ENCODE measurements around the gene TSC22D4. TPM values are rescaled to one million over a fixed set of nuclear protein-coding genes. Genes with fewer than 3 reads are reported as not detected.
A peak's percentile ranks its signal among the peaks of the same experiment; 100 is the strongest.
"Not testable (repeated sequence)": the region's sequence is repeated elsewhere in the genome, so short reads cannot be mapped to it uniquely, and the experiment has no call there.

TSC22D4 gene
- total and polyA plus RNA-seq, 5 donors from 2014 or later, result 22.2 to 113 (median 35.5) TPM

DNA sequence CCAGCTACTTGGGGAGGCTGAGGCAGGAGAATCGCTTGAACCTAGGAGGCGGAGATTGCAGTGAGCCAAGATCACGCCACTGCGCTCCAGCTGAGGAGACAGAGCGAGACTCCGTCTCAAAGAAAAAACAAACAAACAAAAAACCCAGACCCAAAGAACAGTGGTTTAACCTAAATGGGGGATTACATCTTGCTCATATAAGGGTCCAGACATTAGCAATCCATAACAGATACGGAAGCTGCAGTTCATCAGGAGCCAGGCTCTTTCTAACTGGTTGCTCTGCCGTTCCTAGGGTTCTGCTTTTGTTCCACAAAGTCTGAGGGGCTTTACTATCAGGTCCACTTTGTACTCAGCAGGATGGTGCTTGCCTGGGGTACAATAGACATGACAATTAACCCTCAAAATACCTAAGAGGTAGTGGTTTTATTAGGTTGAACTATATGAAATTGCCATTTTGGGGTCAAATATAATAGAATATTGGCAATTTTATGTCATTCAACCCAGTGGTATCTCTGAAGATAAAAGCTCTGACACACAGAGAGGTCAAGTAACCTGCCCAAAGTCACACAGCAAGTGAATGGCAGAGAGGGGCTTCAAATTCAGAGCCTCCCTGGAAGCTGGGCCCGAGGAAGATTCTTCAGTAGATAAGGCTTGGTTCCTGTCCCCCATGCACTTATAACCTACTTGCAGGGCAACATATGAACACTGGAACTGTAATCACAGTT lies 26.0 kb upstream of the TSC22D4 start:
- Mint-ChIP-seq H3K27me3 (no peaks in the 10 kb centered on the region), H3K4me1 (no peaks in the 10 kb centered on the region), H3K9me3 (peaks cover 0 to 2% (median 0%) of the 10 kb centered on the region in 7 donors), H3K36me3 (no peaks in the 10 kb centered on the region), H3K27ac (no peak overlapping the region), H3K4me3 (no peak overlapping the region)
- Histone ChIP-seq H3K4me3 (ENCODE audit: low read depth, low read length) (no peak overlapping the region), H3K9me3 (ENCODE audit: control insufficient read depth in 2 of 2, low read length in 2 of 2) (no peaks in the 10 kb centered on the region), H3K36me3 (ENCODE audit: control insufficient read depth, insufficient read depth, low read length) (no peaks in the 10 kb centered on the region), H3K27me3 (ENCODE audit: control insufficient read depth, insufficient read depth, low read length) (no peaks in the 10 kb centered on the region), H3K4me1 (ENCODE audit: control insufficient read depth, insufficient read depth, low read length, poor library complexity, severe bottlenecking) (no peaks in the 10 kb centered on the region), H3K27ac (ENCODE audit: insufficient read depth, low read length, poor library complexity, severe bottlenecking) (no peak overlapping the region)
- ATAC-seq (ENCODE audit: low read depth in 2 of 2), result no peak
- DNase-seq, result no peak

- not testable (repeated sequence) for H3K4me3 ChIP-seq (ENCODE audit: low read depth, low read length); H3K27me3 Mint-ChIP-seq; H3K9me3 Mint-ChIP-seq; H3K4me3 Mint-ChIP-seq; H3K36me3 Mint-ChIP-seq; DNase-seq; H3K9me3 ChIP-seq (ENCODE audit: control insufficient read depth in 2 of 2, low read length in 2 of 2); H3K36me3 ChIP-seq (ENCODE audit: control insufficient read depth, insufficient read depth, low read length); H3K4me1 ChIP-seq (ENCODE audit: control insufficient read depth, insufficient read depth, low read length, poor library complexity, severe bottlenecking); H3K27ac ChIP-seq (ENCODE audit: insufficient read depth, low read length, poor library complexity, severe bottlenecking); H3K27me3 ChIP-seq (ENCODE audit: control insufficient read depth, insufficient read depth, low read length); ATAC-seq (ENCODE audit: low read depth in 2 of 2); H3K4me1 Mint-ChIP-seq
- peak overlapping the region in 1 of 3 donors; percentile 23 for H3K27ac Mint-ChIP-seq
Observed at GRCh38 chr7:100504031-100504430, 25.0 kb upstream of the TSC22D4 start.

DNA sequence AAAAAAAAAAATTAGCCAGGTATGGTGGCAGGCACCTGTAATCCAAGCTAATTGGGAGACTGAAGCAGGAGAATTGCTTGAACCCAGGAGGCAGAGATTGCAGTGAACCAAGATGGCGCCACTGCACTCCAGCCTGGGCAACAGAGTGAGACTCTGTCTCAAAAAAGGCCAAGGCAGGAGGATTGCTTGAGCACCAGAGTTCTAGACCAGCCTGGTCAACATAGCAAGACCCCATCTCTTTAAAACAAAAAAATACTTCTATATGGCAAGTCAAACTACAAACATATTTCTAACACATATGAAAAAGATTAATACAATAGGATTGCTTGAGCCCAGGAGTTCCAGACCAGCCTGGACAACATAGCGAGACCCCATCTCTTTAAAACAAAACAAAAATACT lies 21.7 kb upstream of the TSC22D4 start:
- H3K9me3 ChIP-seq (ENCODE audit: control insufficient read depth in 2 of 2, low read length in 2 of 2); H3K27ac ChIP-seq (ENCODE audit: insufficient read depth, low read length, poor library complexity, severe bottlenecking); ATAC-seq (ENCODE audit: low read depth in 2 of 2); H3K4me3 ChIP-seq (ENCODE audit: low read depth, low read length); H3K27ac Mint-ChIP-seq; H3K9me3 Mint-ChIP-seq; H3K4me1 ChIP-seq (ENCODE audit: control insufficient read depth, insufficient read depth, low read length, poor library complexity, severe bottlenecking); H3K4me3 Mint-ChIP-seq; DNase-seq; H3K36me3 ChIP-seq (ENCODE audit: control insufficient read depth, insufficient read depth, low read length); H3K27me3 ChIP-seq (ENCODE audit: control insufficient read depth, insufficient read depth, low read length); H3K36me3 Mint-ChIP-seq; H3K4me1 Mint-ChIP-seq: not testable (repeated sequence)
- peaks cover 17% of the 10 kb centered on the region for H3K27me3 Mint-ChIP-seq

- no peak for DNase-seq
- H3K27ac Mint-ChIP-seq, result no peak overlapping the region
- Histone ChIP-seq H3K9me3 (ENCODE audit: control insufficient read depth in 2 of 2, low read length in 2 of 2) (no peaks in the 10 kb centered on the region), H3K27me3 (ENCODE audit: control insufficient read depth, insufficient read depth, low read length) (no peaks in the 10 kb centered on the region), H3K4me3 (ENCODE audit: low read depth, low read length) (no peak overlapping the region), H3K27ac (ENCODE audit: insufficient read depth, low read length, poor library complexity, severe bottlenecking) (no peak overlapping the region), H3K4me1 (ENCODE audit: control insufficient read depth, insufficient read depth, low read length, poor library complexity, severe bottlenecking) (peaks cover 13% of the 10 kb centered on the region), H3K36me3 (ENCODE audit: control insufficient read depth, insufficient read depth, low read length) (no peaks in the 10 kb centered on the region)
- no peak for ATAC-seq (ENCODE audit: low read depth in 2 of 2)
- peaks cover 0 to 24% (median 3%) of the 10 kb centered on the region in 4 donors for H3K4me1 Mint-ChIP-seq
- H3K36me3 Mint-ChIP-seq, result no peaks in the 10 kb centered on the region
- no peaks in the 10 kb centered on the region for H3K9me3 Mint-ChIP-seq
- H3K27me3 Mint-ChIP-seq, result peaks cover 28% of the 10 kb centered on the region
- H3K4me3 Mint-ChIP-seq, result no peak overlapping the region
Observed at GRCh38 chr7:100496509-100496908, 17.5 kb upstream of the TSC22D4 start.

- peak overlapping the region in 2 of 3 donors; percentile 75 to 86 for H3K27ac Mint-ChIP-seq
- no peak overlapping the region for H3K27ac ChIP-seq (ENCODE audit: insufficient read depth, low read length, poor library complexity, severe bottlenecking)
- no peaks in the 10 kb centered on the region for H3K27me3 ChIP-seq (ENCODE audit: control insufficient read depth, insufficient read depth, low read length)
- H3K36me3 ChIP-seq (ENCODE audit: control insufficient read depth, insufficient read depth, low read length), result no peaks in the 10 kb centered on the region
- H3K27me3 Mint-ChIP-seq, result peaks cover 29% of the 10 kb centered on the region
- peaks cover 0 to 30% (median 4%) of the 10 kb centered on the region in 4 donors for H3K4me1 Mint-ChIP-seq
- peak overlapping the region; percentile 13 for H3K4me3 ChIP-seq (ENCODE audit: low read depth, low read length)
- H3K9me3 Mint-ChIP-seq, result no peaks in the 10 kb centered on the region
- DNase-seq (peak in 2 of 3 donors; percentile 57 to 76), ATAC-seq (ENCODE audit: low read depth in 2 of 2) (peak; percentile 82 to 87)
- H3K4me1 ChIP-seq (ENCODE audit: control insufficient read depth, insufficient read depth, low read length, poor library complexity, severe bottlenecking), result peaks cover 13% of the 10 kb centered on the region
- H3K9me3 ChIP-seq (ENCODE audit: control insufficient read depth in 2 of 2, low read length in 2 of 2), result no peaks in the 10 kb centered on the region
- no peaks in the 10 kb centered on the region for H3K36me3 Mint-ChIP-seq
- peak overlapping the region in 3 of 4 donors; percentile 5 to 82 (median 80) for H3K4me3 Mint-ChIP-seq
Observed at GRCh38 chr7:100493476-100494264, 14.7 kb upstream of the TSC22D4 start.

DNA sequence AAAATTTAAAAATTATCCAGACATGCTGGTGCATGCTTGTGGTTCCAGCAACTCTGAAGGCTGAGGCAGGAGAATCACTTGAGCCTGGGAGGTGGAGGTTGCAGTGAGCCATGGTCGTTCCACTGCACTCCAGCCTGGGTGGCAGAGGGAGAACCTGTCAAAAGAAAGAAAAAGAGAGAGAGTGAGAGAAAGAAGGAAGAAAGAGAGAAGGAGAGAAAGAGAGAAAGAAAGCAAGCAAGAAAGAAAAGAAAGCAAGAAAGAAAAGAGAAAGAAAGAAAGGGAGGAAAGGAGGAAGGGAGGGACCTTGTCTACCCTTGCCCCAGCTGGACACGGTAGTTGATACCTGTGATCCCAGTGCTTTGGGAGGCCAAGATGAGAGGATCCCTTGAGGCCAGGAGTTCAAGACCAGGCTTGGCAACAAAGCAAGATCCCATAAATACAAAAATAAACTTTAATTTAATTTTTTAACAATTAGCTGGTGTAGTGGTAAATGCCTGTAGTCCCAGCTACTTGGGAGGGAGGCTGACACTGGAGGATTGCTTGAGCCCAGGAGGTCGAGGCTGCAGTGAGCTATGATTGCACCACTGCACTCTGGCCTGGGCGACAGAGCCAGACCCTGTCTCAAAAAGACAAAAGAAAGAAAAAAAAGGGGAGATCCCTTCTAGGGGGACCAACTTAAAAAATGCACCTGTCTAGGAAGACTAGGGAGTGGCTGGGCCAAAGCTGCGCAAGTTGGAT lies 13.9 kb upstream of the TSC22D4 start:
- Histone ChIP-seq H3K9me3 (ENCODE audit: control insufficient read depth in 2 of 2, low read length in 2 of 2) (no peaks in the 10 kb centered on the region), H3K36me3 (ENCODE audit: control insufficient read depth, insufficient read depth, low read length) (no peaks in the 10 kb centered on the region), H3K27ac (ENCODE audit: insufficient read depth, low read length, poor library complexity, severe bottlenecking) (no peak overlapping the region), H3K4me1 (ENCODE audit: control insufficient read depth, insufficient read depth, low read length, poor library complexity, severe bottlenecking) (peaks cover 13% of the 10 kb centered on the region), H3K27me3 (ENCODE audit: control insufficient read depth, insufficient read depth, low read length) (no peaks in the 10 kb centered on the region), H3K4me3 (ENCODE audit: low read depth, low read length) (peak overlapping the region; percentile 13)
- H3K4me1 Mint-ChIP-seq, result peaks cover 0 to 30% (median 4%) of the 10 kb centered on the region in 4 donors
- no peak for ATAC-seq (ENCODE audit: low read depth in 2 of 2)
- H3K27ac Mint-ChIP-seq, result peak overlapping the region in 2 of 3 donors; percentile 6 to 86
- H3K9me3 Mint-ChIP-seq, result no peaks in the 10 kb centered on the region
- H3K4me3 Mint-ChIP-seq, result peak overlapping the region in 3 of 4 donors; percentile 72 to 82 (median 80)
- H3K36me3 Mint-ChIP-seq, result no peaks in the 10 kb centered on the region
- H3K27me3 Mint-ChIP-seq, result peaks cover 23% of the 10 kb centered on the region
- no peak for DNase-seq

DNA sequence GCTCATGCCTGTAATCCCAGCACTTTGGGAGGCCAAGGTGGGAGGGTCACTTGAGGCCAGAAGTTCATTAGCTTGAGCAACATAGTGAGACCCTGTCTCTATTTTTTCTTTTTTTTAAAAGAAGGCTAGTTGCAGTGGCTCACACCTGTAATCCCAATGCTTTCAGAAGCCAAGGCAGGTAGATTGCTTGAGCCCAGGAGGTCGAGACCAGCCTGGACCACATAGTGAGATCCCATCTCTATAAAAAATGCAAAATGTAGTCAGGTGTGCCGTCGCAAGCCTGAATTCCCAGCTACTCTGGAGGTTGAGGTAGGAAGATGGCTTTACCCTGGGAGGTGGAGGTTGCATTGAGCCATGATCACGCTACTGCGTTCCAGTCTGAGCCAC lies 12.2 kb upstream of the TSC22D4 start:
- Histone ChIP-seq H3K4me3 (ENCODE audit: low read depth, low read length) (no peak overlapping the region), H3K27ac (ENCODE audit: insufficient read depth, low read length, poor library complexity, severe bottlenecking) (no peak overlapping the region), H3K27me3 (ENCODE audit: control insufficient read depth, insufficient read depth, low read length) (no peaks in the 10 kb centered on the region), H3K9me3 (ENCODE audit: control insufficient read depth in 2 of 2, low read length in 2 of 2) (no peaks in the 10 kb centered on the region), H3K4me1 (ENCODE audit: control insufficient read depth, insufficient read depth, low read length, poor library complexity, severe bottlenecking) (peaks cover 13% of the 10 kb centered on the region), H3K36me3 (ENCODE audit: control insufficient read depth, insufficient read depth, low read length) (no peaks in the 10 kb centered on the region)
- Mint-ChIP-seq H3K4me3 (no peak overlapping the region), H3K4me1 (peaks cover 0 to 30% (median 4%) of the 10 kb centered on the region in 4 donors), H3K9me3 (no peaks in the 10 kb centered on the region), H3K27ac (no peak overlapping the region), H3K27me3 (peaks cover 21% of the 10 kb centered on the region), H3K36me3 (no peaks in the 10 kb centered on the region)
- ATAC-seq (ENCODE audit: low read depth in 2 of 2) (no peak), DNase-seq (no peak)

Data from CD4-positive, CD25-positive, alpha-beta regulatory T cell (primary cell).